ENCODE data around the gene ATXN2. TPM values are rescaled to one million over a fixed set of nuclear protein-coding genes. Genes with fewer than 3 reads are reported as not detected.

ATXN2 gene
- total and polyA plus RNA-seq, 9 of the 15 experiments (the other 6 are each of a cell fraction or from before 2014, with no cell fraction given) = 16.8 to 67.8 (median 29.3) TPM

DNA sequence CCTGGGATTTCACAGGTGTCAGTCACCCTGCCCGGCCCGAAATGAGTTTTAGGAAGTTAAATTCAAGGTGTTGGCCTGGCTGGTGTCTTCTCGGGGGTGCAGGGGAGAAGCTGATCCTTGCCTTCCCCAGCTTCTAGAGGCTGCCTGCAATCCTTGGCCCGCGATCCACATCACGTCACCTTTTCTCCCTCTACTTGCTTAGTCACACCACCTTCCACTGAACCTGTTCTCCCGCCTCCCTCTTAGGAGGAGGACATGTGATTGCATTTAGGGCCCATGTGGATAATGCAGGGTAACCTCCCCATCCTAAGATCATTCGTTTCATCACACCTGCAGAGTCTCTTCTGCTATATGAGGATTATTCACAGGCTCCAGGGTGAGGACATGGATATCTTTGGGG is 25.4 kb upstream of the ATXN2 start (continued):
- TF ChIP-seq KLF1 (tag; IDR thresholded peaks at IDR 0.05) = no peak
- no peak for TF ChIP-seq SMAD4 (CRISPR knock-in tag; conservative IDR thresholded peaks at IDR 0.05)
- TF ChIP-seq, protein P1, sequence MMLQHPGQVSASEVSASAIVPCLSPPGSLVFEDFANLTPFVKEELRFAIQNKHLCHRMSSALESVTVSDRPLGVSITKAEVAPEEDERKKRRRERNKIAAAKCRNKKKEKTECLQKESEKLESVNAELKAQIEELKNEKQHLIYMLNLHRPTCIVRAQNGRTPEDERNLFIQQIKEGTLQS (IDR thresholded peaks at IDR 0.05) = peak; percentile 77
- TF ChIP-seq, protein P1 (CRISPR knock-in tag; conservative IDR thresholded peaks at IDR 0.05) = no peak
- TF ChIP-seq, protein P2, sequence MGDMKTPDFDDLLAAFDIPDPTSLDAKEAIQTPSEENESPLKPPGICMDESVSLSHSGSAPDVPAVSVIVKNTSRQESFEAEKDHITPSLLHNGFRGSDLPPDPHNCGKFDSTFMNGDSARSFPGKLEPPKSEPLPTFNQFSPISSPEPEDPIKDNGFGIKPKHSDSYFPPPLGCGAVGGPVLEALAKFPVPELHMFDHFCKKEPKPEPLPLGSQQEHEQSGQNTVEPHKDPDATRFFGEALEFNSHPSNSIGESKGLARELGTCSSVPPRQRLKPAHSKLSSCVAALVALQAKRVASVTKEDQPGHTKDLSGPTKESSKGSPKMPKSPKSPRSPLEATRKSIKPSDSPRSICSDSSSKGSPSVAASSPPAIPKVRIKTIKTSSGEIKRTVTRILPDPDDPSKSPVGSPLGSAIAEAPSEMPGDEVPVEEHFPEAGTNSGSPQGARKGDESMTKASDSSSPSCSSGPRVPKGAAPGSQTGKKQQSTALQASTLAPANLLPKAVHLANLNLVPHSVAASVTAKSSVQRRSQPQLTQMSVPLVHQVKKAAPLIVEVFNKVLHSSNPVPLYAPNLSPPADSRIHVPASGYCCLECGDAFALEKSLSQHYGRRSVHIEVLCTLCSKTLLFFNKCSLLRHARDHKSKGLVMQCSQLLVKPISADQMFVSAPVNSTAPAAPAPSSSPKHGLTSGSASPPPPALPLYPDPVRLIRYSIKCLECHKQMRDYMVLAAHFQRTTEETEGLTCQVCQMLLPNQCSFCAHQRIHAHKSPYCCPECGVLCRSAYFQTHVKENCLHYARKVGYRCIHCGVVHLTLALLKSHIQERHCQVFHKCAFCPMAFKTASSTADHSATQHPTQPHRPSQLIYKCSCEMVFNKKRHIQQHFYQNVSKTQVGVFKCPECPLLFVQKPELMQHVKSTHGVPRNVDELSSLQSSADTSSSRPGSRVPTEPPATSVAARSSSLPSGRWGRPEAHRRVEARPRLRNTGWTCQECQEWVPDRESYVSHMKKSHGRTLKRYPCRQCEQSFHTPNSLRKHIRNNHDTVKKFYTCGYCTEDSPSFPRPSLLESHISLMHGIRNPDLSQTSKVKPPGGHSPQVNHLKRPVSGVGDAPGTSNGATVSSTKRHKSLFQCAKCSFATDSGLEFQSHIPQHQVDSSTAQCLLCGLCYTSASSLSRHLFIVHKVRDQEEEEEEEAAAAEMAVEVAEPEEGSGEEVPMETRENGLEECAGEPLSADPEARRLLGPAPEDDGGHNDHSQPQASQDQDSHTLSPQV (IDR thresholded peaks at IDR 0.05) = 0 out of 2 replicates have a peak, but pooled peaks have one; percentile 36
- no peak for TF ChIP-seq NFATC3 (IDR thresholded peaks at IDR 0.05)
- TF ChIP-seq, protein P3, sequence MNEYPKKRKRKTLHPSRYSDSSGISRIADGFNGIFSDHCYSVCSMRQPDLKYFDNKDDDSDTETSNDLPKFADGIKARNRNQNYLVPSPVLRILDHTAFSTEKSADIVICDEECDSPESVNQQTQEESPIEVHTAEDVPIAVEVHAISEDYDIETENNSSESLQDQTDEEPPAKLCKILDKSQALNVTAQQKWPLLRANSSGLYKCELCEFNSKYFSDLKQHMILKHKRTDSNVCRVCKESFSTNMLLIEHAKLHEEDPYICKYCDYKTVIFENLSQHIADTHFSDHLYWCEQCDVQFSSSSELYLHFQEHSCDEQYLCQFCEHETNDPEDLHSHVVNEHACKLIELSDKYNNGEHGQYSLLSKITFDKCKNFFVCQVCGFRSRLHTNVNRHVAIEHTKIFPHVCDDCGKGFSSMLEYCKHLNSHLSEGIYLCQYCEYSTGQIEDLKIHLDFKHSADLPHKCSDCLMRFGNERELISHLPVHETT (CRISPR knock-in tag; conservative IDR thresholded peaks at IDR 0.05 in 1 of 2, IDR thresholded peaks at IDR 0.05 in 1 of 2) = no peak
- TF ChIP-seq ZNF778 (CRISPR knock-in tag; IDR thresholded peaks at IDR 0.05) = no peak
- peak; percentile 78 for TF ChIP-seq ZEB2 (IDR thresholded peaks at IDR 0.05)
- no peak for TF ChIP-seq ZNF232 (CRISPR knock-in tag; IDR thresholded peaks at IDR 0.05)
- TF ChIP-seq ETV6 (IDR thresholded peaks at IDR 0.05; ENCODE audit: borderline replicate concordance in 1 of 2, low read depth in 2 of 2, low read length in 1 of 2) = no peak
- TF ChIP-seq ETV6 (CRISPR knock-in tag; IDR thresholded peaks at IDR 0.05; ENCODE audit: borderline replicate concordance) = no peak
- no peak for TF ChIP-seq RBM17 (IDR thresholded peaks at IDR 0.05; ENCODE audit: borderline replicate concordance, low read depth, low read length)
- no peak for TF ChIP-seq BCL6 (CRISPR knock-in tag; IDR thresholded peaks at IDR 0.05)
- TF ChIP-seq, protein P4, sequence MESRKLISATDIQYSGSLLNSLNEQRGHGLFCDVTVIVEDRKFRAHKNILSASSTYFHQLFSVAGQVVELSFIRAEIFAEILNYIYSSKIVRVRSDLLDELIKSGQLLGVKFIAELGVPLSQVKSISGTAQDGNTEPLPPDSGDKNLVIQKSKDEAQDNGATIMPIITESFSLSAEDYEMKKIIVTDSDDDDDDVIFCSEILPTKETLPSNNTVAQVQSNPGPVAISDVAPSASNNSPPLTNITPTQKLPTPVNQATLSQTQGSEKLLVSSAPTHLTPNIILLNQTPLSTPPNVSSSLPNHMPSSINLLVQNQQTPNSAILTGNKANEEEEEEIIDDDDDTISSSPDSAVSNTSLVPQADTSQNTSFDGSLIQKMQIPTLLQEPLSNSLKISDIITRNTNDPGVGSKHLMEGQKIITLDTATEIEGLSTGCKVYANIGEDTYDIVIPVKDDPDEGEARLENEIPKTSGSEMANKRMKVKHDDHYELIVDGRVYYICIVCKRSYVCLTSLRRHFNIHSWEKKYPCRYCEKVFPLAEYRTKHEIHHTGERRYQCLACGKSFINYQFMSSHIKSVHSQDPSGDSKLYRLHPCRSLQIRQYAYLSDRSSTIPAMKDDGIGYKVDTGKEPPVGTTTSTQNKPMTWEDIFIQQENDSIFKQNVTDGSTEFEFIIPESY (CRISPR knock-in tag; IDR thresholded peaks at IDR 0.05) = no peak

All from K562 (cell line).